Liver (tissue), 3 donors: ENCODE measurements around the gene DPYD.

Experiments
- FOXA1 ChIP-seq: IDR thresholded peaks from 2 replicates; pipeline ENCODE4 v1.6.1; 2016; ENCODE audit warnings: antibody characterized with exemption
- GABPA ChIP-seq, 2 donors: IDR thresholded peaks in 1 of 2; conservative IDR thresholded peaks in 1 of 2; 2 replicates each; pipeline ENCODE4 v1.6.1; 2016; ENCODE audit warnings: antibody characterized with exemption in 2 of 2, mild to moderate bottlenecking in 1 of 2, moderate library complexity in 1 of 2
- JUND ChIP-seq, 2 donors: IDR thresholded peaks; 2 replicates each; pipeline ENCODE4 v1.6.1; 2016; ENCODE audit warnings: antibody characterized with exemption in 2 of 2
- NR2F2 ChIP-seq: IDR thresholded peaks from 2 replicates; pipeline ENCODE4 v1.6.1; 2016; ENCODE audit warnings: antibody characterized with exemption
- RAD21 ChIP-seq, 2 donors: IDR thresholded peaks; 2 replicates each; pipeline ENCODE4 v1.6.1; 2016; ENCODE audit warnings: antibody characterized with exemption in 2 of 2, mild to moderate bottlenecking in 2 of 2
- RXRA ChIP-seq, 2 donors: IDR thresholded peaks; 2 replicates each; pipeline ENCODE4 v1.6.1; 2017 to 2018; ENCODE audit warnings: antibody characterized with exemption in 2 of 2, mild to moderate bottlenecking in 1 of 2
- SP1 ChIP-seq: IDR thresholded peaks from 2 replicates; pipeline ENCODE4 v1.6.1; 2018; ENCODE audit warnings: antibody characterized with exemption, mild to moderate bottlenecking
- TAF1 ChIP-seq: conservative IDR thresholded peaks from 2 replicates; pipeline ENCODE4 v1.6.1; 2016; ENCODE audit warnings: antibody characterized with exemption, mild to moderate bottlenecking
- YY1 ChIP-seq: IDR thresholded peaks from 2 replicates; pipeline ENCODE4 v1.6.1; 2016; ENCODE audit warnings: antibody characterized with exemption, mild to moderate bottlenecking
- TF ChIP-seq, protein P1 (sequence below): IDR thresholded peaks from 2 replicates; pipeline ENCODE4 v1.6.1; 2016; ENCODE audit warnings: antibody characterized with exemption
- TF ChIP-seq, protein P2 (sequence below): IDR thresholded peaks from 2 replicates; pipeline ENCODE4 v1.6.1; 2016; ENCODE audit warnings: antibody characterized with exemption, mild to moderate bottlenecking
- TF ChIP-seq, protein P3 (sequence below): fragments of 150-350 bp; IDR thresholded peaks from 2 replicates; pipeline ENCODE4 v1.5.1; 2017; ENCODE audit warnings: improper control_type of control experiment, low read depth, low read length; ENCODE audit not compliant: missing input control
- TF ChIP-seq, protein P4 (sequence below): IDR thresholded peaks from 2 replicates; pipeline ENCODE4 v1.6.1; 2016; ENCODE audit warnings: antibody characterized with exemption
- donor health status: healthy.
- donor health status: healthy.

DNA sequence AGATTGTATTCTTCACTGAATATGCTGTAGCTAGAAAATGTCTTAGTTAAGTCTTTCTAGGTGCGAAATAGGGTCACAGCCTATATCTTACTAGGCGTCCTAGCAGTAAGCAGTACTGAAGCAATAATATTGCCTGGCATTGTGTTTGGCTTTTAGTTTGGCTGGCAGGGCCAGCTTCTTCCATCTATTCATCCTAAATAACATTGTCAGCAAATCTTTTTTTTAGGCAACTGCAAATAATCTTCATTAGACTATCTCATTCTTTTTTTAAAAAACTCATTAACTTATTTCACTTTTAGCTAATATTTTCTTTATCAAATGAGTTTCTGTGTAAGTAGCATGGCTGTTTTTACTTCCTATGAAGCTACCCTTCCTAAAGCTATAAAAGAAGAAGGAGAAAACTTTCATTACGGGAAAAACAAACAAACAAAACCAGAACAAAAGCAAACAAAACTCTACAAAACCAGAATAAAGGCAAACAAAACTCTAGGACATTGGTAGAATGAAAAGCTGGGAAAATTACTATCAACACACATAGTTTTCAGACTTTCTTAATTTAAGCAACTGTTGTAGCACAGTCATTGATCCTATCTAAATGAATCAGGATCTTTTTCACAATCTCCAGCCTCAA is 506.0 kb downstream of the DPYD start:
- TF ChIP-seq, protein P1, sequence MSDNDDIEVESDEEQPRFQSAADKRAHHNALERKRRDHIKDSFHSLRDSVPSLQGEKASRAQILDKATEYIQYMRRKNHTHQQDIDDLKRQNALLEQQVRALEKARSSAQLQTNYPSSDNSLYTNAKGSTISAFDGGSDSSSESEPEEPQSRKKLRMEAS: no peak
- no peak for TF ChIP-seq RXRA (IDR thresholded peaks at IDR 0.05)
- TF ChIP-seq YY1: no peak
- TF ChIP-seq, protein P2, sequence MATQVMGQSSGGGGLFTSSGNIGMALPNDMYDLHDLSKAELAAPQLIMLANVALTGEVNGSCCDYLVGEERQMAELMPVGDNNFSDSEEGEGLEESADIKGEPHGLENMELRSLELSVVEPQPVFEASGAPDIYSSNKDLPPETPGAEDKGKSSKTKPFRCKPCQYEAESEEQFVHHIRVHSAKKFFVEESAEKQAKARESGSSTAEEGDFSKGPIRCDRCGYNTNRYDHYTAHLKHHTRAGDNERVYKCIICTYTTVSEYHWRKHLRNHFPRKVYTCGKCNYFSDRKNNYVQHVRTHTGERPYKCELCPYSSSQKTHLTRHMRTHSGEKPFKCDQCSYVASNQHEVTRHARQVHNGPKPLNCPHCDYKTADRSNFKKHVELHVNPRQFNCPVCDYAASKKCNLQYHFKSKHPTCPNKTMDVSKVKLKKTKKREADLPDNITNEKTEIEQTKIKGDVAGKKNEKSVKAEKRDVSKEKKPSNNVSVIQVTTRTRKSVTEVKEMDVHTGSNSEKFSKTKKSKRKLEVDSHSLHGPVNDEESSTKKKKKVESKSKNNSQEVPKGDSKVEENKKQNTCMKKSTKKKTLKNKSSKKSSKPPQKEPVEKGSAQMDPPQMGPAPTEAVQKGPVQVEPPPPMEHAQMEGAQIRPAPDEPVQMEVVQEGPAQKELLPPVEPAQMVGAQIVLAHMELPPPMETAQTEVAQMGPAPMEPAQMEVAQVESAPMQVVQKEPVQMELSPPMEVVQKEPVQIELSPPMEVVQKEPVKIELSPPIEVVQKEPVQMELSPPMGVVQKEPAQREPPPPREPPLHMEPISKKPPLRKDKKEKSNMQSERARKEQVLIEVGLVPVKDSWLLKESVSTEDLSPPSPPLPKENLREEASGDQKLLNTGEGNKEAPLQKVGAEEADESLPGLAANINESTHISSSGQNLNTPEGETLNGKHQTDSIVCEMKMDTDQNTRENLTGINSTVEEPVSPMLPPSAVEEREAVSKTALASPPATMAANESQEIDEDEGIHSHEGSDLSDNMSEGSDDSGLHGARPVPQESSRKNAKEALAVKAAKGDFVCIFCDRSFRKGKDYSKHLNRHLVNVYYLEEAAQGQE: no peak
- TF ChIP-seq, protein P3, sequence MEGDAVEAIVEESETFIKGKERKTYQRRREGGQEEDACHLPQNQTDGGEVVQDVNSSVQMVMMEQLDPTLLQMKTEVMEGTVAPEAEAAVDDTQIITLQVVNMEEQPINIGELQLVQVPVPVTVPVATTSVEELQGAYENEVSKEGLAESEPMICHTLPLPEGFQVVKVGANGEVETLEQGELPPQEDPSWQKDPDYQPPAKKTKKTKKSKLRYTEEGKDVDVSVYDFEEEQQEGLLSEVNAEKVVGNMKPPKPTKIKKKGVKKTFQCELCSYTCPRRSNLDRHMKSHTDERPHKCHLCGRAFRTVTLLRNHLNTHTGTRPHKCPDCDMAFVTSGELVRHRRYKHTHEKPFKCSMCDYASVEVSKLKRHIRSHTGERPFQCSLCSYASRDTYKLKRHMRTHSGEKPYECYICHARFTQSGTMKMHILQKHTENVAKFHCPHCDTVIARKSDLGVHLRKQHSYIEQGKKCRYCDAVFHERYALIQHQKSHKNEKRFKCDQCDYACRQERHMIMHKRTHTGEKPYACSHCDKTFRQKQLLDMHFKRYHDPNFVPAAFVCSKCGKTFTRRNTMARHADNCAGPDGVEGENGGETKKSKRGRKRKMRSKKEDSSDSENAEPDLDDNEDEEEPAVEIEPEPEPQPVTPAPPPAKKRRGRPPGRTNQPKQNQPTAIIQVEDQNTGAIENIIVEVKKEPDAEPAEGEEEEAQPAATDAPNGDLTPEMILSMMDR: no peak
- no peak for TF ChIP-seq RAD21 (IDR thresholded peaks at IDR 0.05)
- TF ChIP-seq SP1: no peak
- no peak for TF ChIP-seq GABPA (IDR thresholded peaks at IDR 0.05 in 1 of 2, conservative IDR thresholded peaks at IDR 0.05 in 1 of 2)
- no peak for TF ChIP-seq TAF1
- TF ChIP-seq NR2F2: no peak
- TF ChIP-seq JUND (IDR thresholded peaks at IDR 0.05): no peak
- TF ChIP-seq, protein P4, sequence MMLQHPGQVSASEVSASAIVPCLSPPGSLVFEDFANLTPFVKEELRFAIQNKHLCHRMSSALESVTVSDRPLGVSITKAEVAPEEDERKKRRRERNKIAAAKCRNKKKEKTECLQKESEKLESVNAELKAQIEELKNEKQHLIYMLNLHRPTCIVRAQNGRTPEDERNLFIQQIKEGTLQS: no peak
- TF ChIP-seq FOXA1: no peak
